ENCODE results near the gene KCNJ10.

Gene KCNJ10

GRCh38 chr1:160024195-160024905 lies 45.6 kb downstream of the KCNJ10 start:
- no peak for DNase-seq (ENCODE audit: low read depth)

- no peak for DNase-seq (ENCODE audit: low read depth)
These were observed 47.3 kb downstream of the KCNJ10 start for GRCh38 chr1:160022330-160023310.

- no peak for DNase-seq (ENCODE audit: low read depth)
These were observed 48.4 kb downstream of the KCNJ10 start for GRCh38 chr1:160021376-160022074.

GRCh38 chr1:160020196-160020595 lies 49.8 kb downstream of the KCNJ10 start:
- no peak for DNase-seq (ENCODE audit: low read depth)

GRCh38 chr1:160018900-160019299 lies 51.1 kb downstream of the KCNJ10 start:
- no peak for DNase-seq (ENCODE audit: low read depth)

GRCh38 chr1:160018347-160018746 lies 51.6 kb downstream of the KCNJ10 start:
- no peak for DNase-seq (ENCODE audit: low read depth)

- DNase-seq (ENCODE audit: low read depth) = no peak
These were observed 52.4 kb downstream of the KCNJ10 start for GRCh38 chr1:160017592-160017991.

- no peak for DNase-seq (ENCODE audit: low read depth)
These were observed 58.2 kb downstream of the KCNJ10 start for GRCh38 chr1:160011781-160012180.

GRCh38 chr1:160009801-160010200 lies 60.2 kb downstream of the KCNJ10 start:
- DNase-seq (ENCODE audit: low read depth) = no peak

- DNase-seq (ENCODE audit: low read depth) = no peak
These were observed 60.9 kb downstream of the KCNJ10 start for GRCh38 chr1:160009081-160009480.

GRCh38 chr1:160007577-160008200 lies 62.3 kb downstream of the KCNJ10 start:
- no peak for DNase-seq (ENCODE audit: low read depth)

- peak; percentile 38 for DNase-seq (ENCODE audit: low read depth)
These were observed 63.5 kb downstream of the KCNJ10 start for GRCh38 chr1:160006312-160006940.

GRCh38 chr1:160005070-160005469 lies 64.9 kb downstream of the KCNJ10 start:
- DNase-seq (ENCODE audit: low read depth) = no peak

GRCh38 chr1:160004425-160004824 lies 65.5 kb downstream of the KCNJ10 start:
- no peak for DNase-seq (ENCODE audit: low read depth)

- DNase-seq (ENCODE audit: low read depth) = no peak
These were observed 66.0 kb downstream of the KCNJ10 start for GRCh38 chr1:160004001-160004400.

GRCh38 chr1:160001440-160001839 lies 68.5 kb downstream of the KCNJ10 start:
- DNase-seq (ENCODE audit: low read depth) = no peak

GRCh38 chr1:159999204-159999603 lies 70.8 kb downstream of the KCNJ10 start:
- no peak for DNase-seq (ENCODE audit: low read depth)

GRCh38 chr1:159996653-159997052 lies 73.3 kb downstream of the KCNJ10 start:
- DNase-seq (ENCODE audit: low read depth) = no peak

- no peak for DNase-seq (ENCODE audit: low read depth)
These were observed 75.1 kb downstream of the KCNJ10 start for GRCh38 chr1:159994896-159995295.

- DNase-seq (ENCODE audit: low read depth) = no peak
These were observed 76.0 kb downstream of the KCNJ10 start for GRCh38 chr1:159993911-159994310.

- no peak for DNase-seq (ENCODE audit: low read depth)
These were observed 77.8 kb downstream of the KCNJ10 start for GRCh38 chr1:159992161-159992560.

- no peak for DNase-seq (ENCODE audit: low read depth)
These were observed 78.4 kb downstream of the KCNJ10 start for GRCh38 chr1:159991513-159991912.

Measured in stimulated activated CD8-positive, alpha-beta memory T cell treated with anti-CD3 and anti-CD28 coated beads, Interleukin-12 subunit alpha, Interleukin-12 subunit beta, amount 100 ng/mL, for 4 hours (primary cell).